Measurements from ENCODE around the gene AAGAB. TPM values are rescaled to one million over a fixed set of nuclear protein-coding genes. Genes with fewer than 3 reads are reported as not detected.

The AAGAB gene
- total RNA-seq, 1 donor from 2014 or later = 27.8 TPM

DNA sequence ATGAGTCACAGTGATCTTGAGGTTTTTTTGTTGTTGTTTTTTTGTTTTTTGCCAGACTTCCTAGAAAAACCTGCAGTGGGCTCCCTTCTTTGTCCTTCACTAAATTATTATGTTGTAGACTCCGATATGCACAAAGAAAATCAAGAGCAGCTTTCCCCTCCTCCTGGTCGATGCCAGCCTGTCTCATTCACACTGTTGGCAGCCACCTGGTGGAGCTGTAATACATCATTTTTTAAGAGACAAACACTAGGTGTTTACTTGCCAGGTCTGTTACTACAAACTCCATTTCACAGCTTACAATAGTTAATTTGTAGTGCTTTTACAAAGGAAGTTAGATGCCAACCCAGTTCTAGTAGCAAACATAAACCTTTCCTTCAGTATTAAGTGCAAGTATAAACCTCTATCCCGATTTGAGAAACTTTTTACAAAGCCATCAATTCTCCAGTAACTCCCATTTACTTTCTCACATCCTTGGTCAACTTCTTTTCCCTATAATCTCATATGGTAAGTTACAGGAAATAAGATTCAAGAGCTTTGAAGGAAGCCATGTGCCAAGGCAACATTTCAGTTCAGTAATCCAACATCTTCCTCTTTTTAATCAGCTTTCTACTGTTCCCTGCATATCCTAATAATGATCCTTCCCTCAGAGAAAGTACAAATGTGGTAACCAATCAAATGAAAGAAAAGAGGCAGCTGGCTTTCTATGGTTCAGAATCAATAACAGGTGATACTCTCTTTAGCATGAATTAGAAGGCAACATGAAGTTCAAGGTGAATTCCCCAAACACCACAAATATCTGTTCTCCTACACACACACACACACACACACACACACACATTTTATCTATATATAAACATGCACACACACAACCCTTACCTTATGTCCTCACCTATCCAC lies 14.0 kb downstream of the AAGAB start:
- intact Hi-C loops (cut with DNase I) = no loop called here
- H3K9me3 ChIP-seq = no peaks in the 10 kb centered on the region
- H3K27ac ChIP-seq = no peak overlapping the region
- peaks cover 0 to under 1% of the 10 kb centered on the region in 2 donors for H3K36me3 ChIP-seq
- DNase-seq (ENCODE audit: low spot score in 2 of 2) = no peak
- no peak overlapping the region for H3K4me3 ChIP-seq
- TF ChIP-seq, protein P1, sequence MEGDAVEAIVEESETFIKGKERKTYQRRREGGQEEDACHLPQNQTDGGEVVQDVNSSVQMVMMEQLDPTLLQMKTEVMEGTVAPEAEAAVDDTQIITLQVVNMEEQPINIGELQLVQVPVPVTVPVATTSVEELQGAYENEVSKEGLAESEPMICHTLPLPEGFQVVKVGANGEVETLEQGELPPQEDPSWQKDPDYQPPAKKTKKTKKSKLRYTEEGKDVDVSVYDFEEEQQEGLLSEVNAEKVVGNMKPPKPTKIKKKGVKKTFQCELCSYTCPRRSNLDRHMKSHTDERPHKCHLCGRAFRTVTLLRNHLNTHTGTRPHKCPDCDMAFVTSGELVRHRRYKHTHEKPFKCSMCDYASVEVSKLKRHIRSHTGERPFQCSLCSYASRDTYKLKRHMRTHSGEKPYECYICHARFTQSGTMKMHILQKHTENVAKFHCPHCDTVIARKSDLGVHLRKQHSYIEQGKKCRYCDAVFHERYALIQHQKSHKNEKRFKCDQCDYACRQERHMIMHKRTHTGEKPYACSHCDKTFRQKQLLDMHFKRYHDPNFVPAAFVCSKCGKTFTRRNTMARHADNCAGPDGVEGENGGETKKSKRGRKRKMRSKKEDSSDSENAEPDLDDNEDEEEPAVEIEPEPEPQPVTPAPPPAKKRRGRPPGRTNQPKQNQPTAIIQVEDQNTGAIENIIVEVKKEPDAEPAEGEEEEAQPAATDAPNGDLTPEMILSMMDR (IDR thresholded peaks at IDR 0.05) = peak in 1 of 3 experiments; percentile 33
- H3K27me3 ChIP-seq = no peaks in the 10 kb centered on the region
- H3K4me1 ChIP-seq = no peaks in the 10 kb centered on the region

- TF ChIP-seq, protein P1 (IDR thresholded peaks at IDR 0.05) = no peak
- no peaks in the 10 kb centered on the region for H3K9me3 ChIP-seq
- no peaks in the 10 kb centered on the region for H3K4me1 ChIP-seq
- H3K36me3 ChIP-seq = peaks cover 13 to 46% of the 10 kb centered on the region in 2 donors
- intact Hi-C loops (cut with DNase I) = no loop called here
- H3K27ac ChIP-seq = no peak overlapping the region
- H3K27me3 ChIP-seq = no peaks in the 10 kb centered on the region
- no peak overlapping the region for H3K4me3 ChIP-seq
- no peak for DNase-seq (ENCODE audit: low spot score in 2 of 2)
These were observed 21.9 kb downstream of the AAGAB start for GRCh38 chr15:67232591-67232990.

DNA sequence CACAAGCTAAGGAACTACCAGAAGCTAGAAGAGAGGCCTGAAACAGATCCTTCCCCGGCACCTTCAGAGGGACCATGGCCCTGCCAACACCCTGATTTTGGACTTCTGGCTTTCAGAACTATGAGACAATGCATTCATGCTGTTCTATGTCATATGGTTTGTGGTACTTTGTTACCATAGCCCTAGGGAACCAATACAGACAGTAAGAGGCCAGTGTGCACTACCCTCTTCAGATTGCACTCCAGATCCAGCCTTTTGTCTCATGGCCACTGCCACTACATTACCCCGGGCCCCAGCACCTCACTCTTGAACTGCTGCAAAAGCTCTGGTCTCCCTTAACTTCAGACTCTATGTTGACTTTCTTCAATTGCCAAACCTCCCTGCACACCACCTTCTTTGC lies 24.0 kb downstream of the AAGAB start:
- intact Hi-C loops (cut with DNase I) = no loop called here
- Histone ChIP-seq H3K27ac (no peak overlapping the region), H3K4me3 (no peak overlapping the region), H3K4me1 (no peaks in the 10 kb centered on the region), H3K27me3 (no peaks in the 10 kb centered on the region), H3K9me3 (no peaks in the 10 kb centered on the region), H3K36me3 (peaks cover 13 to 46% of the 10 kb centered on the region in 2 donors)
- TF ChIP-seq, protein P1 (IDR thresholded peaks at IDR 0.05) = no peak
- no peak for DNase-seq (ENCODE audit: low spot score in 2 of 2)

DNA sequence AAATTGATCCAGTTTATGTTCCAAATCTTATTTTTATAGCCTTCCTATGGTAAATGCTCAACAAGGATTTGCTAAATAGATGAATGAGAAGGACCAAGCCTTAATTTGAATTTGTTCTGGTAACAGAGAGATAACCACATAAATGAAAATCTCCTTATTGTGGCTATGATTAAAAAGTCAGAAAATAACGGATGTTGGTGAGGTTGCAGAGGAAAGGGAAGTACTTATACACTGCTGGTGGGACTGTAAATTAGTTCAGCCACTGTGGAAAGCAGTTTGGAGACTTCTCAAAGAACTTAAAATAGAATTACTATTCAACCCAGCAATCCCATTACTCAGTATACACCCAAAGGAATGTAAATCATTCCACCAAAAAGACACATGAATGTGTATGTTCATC lies 26.2 kb downstream of the AAGAB start:
- no peak overlapping the region for H3K4me3 ChIP-seq
- H3K9me3 ChIP-seq = no peaks in the 10 kb centered on the region
- intact Hi-C loops (cut with DNase I) = no loop called here

DNA sequence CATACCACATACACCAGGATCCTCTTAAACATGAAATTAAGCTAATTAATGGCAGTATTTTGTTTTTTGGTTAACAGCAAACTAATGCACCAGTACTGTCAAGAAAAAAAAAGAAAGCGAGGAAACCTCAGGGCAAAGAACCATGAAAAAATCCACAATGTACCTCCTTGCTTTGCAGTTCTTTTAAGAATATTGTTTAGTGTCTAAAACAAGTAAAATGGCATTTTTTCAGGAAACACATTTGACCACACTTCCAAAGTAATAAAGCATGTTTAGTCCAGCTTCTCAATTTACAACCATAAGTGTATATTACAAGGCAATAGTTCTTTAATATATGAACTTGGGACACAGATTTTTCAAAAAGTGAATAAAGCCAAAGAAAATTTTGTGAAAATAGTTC lies 26.6 kb downstream of the AAGAB start:
- H3K36me3 ChIP-seq = peaks cover 13 to 31% of the 10 kb centered on the region in 2 donors
- no peaks in the 10 kb centered on the region for H3K9me3 ChIP-seq
- H3K4me3 ChIP-seq = no peak overlapping the region
- H3K4me1 ChIP-seq = no peaks in the 10 kb centered on the region
- DNase-seq (ENCODE audit: low spot score in 2 of 2) = no peak
- H3K27ac ChIP-seq = no peak overlapping the region
- TF ChIP-seq, protein P1 (IDR thresholded peaks at IDR 0.05) = no peak
- intact Hi-C loops (cut with DNase I) = no loop called here
- no peaks in the 10 kb centered on the region for H3K27me3 ChIP-seq

More for the DNA sequence above, 26.2 kb downstream of the AAGAB start:
- Histone ChIP-seq H3K27ac (no peak overlapping the region), H3K4me1 (no peaks in the 10 kb centered on the region), H3K27me3 (no peaks in the 10 kb centered on the region), H3K36me3 (peaks cover 13 to 36% of the 10 kb centered on the region in 2 donors)
- no peak for DNase-seq (ENCODE audit: low spot score in 2 of 2)
- TF ChIP-seq, protein P1 (IDR thresholded peaks at IDR 0.05) = no peak

All from ascending aorta (tissue), 2 donors.